ENCODE data around the gene DNER. TPM values are rescaled to one million over a fixed set of nuclear protein-coding genes. Genes with fewer than 3 reads are reported as not detected.
"Not testable (repeated sequence)": the region's sequence is repeated elsewhere in the genome, so short reads cannot be mapped to it uniquely, and the experiment has no call there.

Gene DNER
- polyA plus RNA-seq, 1 donor (not counting 4 experiments of a cell fraction or from before 2014, with no cell fraction given): 8.5 TPM

GRCh38 chr2:229511524-229511923, 202.8 kb downstream of the DNER start:
- H3K4me1 ChIP-seq (ENCODE audit: control insufficient read depth, extremely low read depth, insufficient read depth, low read length): no peaks in the 10 kb centered on the region
- TF ChIP-seq CTCF (optimal IDR thresholded peaks at IDR 0.05 in 1 of 3, IDR thresholded peaks at IDR 0.05 in 1 of 3, conservative IDR thresholded peaks at IDR 0.05 in 1 of 3; ENCODE audit: extremely low read depth in 1 of 3, insufficient read depth in 2 of 3, low read length in 3 of 3): no peak
- TF ChIP-seq EZH2 (IDR thresholded peaks at IDR 0.05; ENCODE audit: low read length): no peak
- no peaks in the 10 kb centered on the region for H3K9me1 ChIP-seq (ENCODE audit: control insufficient read depth, extremely low read depth, insufficient read depth, low read length)
- peaks cover 0 to 3% of the 10 kb centered on the region in 2 experiments for H3K36me3 ChIP-seq (ENCODE audit: control insufficient read depth in 2 of 2, extremely low read depth in 1 of 2, insufficient read depth in 2 of 2, low read length in 2 of 2)
- H3K4me2 ChIP-seq (ENCODE audit: control insufficient read depth, extremely low read depth, insufficient read depth, low read depth, low read length): no peak overlapping the region
- H3K79me2 ChIP-seq (ENCODE audit: control insufficient read depth, insufficient read depth, low read length): no peaks in the 10 kb centered on the region
- H3K9me3 ChIP-seq (ENCODE audit: control insufficient read depth, low read depth, low read length): no peaks in the 10 kb centered on the region
- H2AFZ ChIP-seq (ENCODE audit: control insufficient read depth, low read length): no peak overlapping the region
- no peaks in the 10 kb centered on the region for H3K27me3 ChIP-seq (ENCODE audit: control insufficient read depth, extremely low read depth, insufficient read depth, low read length)
- no peaks in the 10 kb centered on the region for H4K20me1 ChIP-seq (ENCODE audit: control insufficient read depth, extremely low read depth, insufficient read depth, low read length)
- H3K27ac ChIP-seq (ENCODE audit: control insufficient read depth, insufficient read depth, low read length): no peak overlapping the region
- H3K9ac ChIP-seq (ENCODE audit: control insufficient read depth, extremely low read depth, insufficient read depth, low read length): no peak overlapping the region
- dilution Hi-C loops (cut with MboI; ENCODE audit: extremely low pct_ligation_motif_present, low sequenced_read_pairs): no loop called here
- H3K4me3 ChIP-seq (ENCODE audit: control insufficient read depth in 2 of 3, extremely low read depth in 1 of 3, insufficient read depth in 2 of 3, low read depth in 1 of 3, low read length in 3 of 3): no peak overlapping the region
- FAIRE-seq (no peak), DNase-seq (ENCODE audit: low read depth, low spot score) (no peak)

- DNase-seq (ENCODE audit: low read depth, low spot score); H3K36me3 ChIP-seq (ENCODE audit: control insufficient read depth in 2 of 2, extremely low read depth in 1 of 2, insufficient read depth in 2 of 2, low read length in 2 of 2); H3K27me3 ChIP-seq (ENCODE audit: control insufficient read depth, extremely low read depth, insufficient read depth, low read length); H3K9me1 ChIP-seq (ENCODE audit: control insufficient read depth, extremely low read depth, insufficient read depth, low read length); FAIRE-seq; H3K9me3 ChIP-seq (ENCODE audit: control insufficient read depth, low read depth, low read length); H3K27ac ChIP-seq (ENCODE audit: control insufficient read depth, insufficient read depth, low read length); H4K20me1 ChIP-seq (ENCODE audit: control insufficient read depth, extremely low read depth, insufficient read depth, low read length); H3K4me2 ChIP-seq (ENCODE audit: control insufficient read depth, extremely low read depth, insufficient read depth, low read depth, low read length); H3K9ac ChIP-seq (ENCODE audit: control insufficient read depth, extremely low read depth, insufficient read depth, low read length); dilution Hi-C loops (cut with MboI; ENCODE audit: extremely low pct_ligation_motif_present, low sequenced_read_pairs); H2AFZ ChIP-seq (ENCODE audit: control insufficient read depth, low read length); H3K79me2 ChIP-seq (ENCODE audit: control insufficient read depth, insufficient read depth, low read length); H3K4me1 ChIP-seq (ENCODE audit: control insufficient read depth, extremely low read depth, insufficient read depth, low read length); H3K4me3 ChIP-seq (ENCODE audit: control insufficient read depth in 2 of 3, extremely low read depth in 1 of 3, insufficient read depth in 2 of 3, low read depth in 1 of 3, low read length in 3 of 3): not testable (repeated sequence)
Measured at GRCh38 chr2:229506699-229507098, 207.7 kb downstream of the DNER start.

GRCh38 chr2:229501051-229501794, 213.1 kb downstream of the DNER start:
- Histone ChIP-seq H3K79me2 (ENCODE audit: control insufficient read depth, insufficient read depth, low read length) (no peaks in the 10 kb centered on the region), H3K9me3 (ENCODE audit: control insufficient read depth, low read depth, low read length) (no peaks in the 10 kb centered on the region), H3K9ac (ENCODE audit: control insufficient read depth, extremely low read depth, insufficient read depth, low read length) (no peak overlapping the region), H3K4me2 (ENCODE audit: control insufficient read depth, extremely low read depth, insufficient read depth, low read depth, low read length) (no peak overlapping the region), H3K36me3 (ENCODE audit: control insufficient read depth in 2 of 2, extremely low read depth in 1 of 2, insufficient read depth in 2 of 2, low read length in 2 of 2) (no peaks in the 10 kb centered on the region), H3K27me3 (ENCODE audit: control insufficient read depth, extremely low read depth, insufficient read depth, low read length) (no peaks in the 10 kb centered on the region), H3K27ac (ENCODE audit: control insufficient read depth, insufficient read depth, low read length) (no peak overlapping the region), H2AFZ (ENCODE audit: control insufficient read depth, low read length) (no peak overlapping the region), H3K9me1 (ENCODE audit: control insufficient read depth, extremely low read depth, insufficient read depth, low read length) (no peaks in the 10 kb centered on the region), H3K4me1 (ENCODE audit: control insufficient read depth, extremely low read depth, insufficient read depth, low read length) (no peaks in the 10 kb centered on the region), H3K4me3 (ENCODE audit: control insufficient read depth in 2 of 3, extremely low read depth in 1 of 3, insufficient read depth in 2 of 3, low read depth in 1 of 3, low read length in 3 of 3) (no peak overlapping the region), H4K20me1 (ENCODE audit: control insufficient read depth, extremely low read depth, insufficient read depth, low read length) (no peaks in the 10 kb centered on the region)
- no peak for TF ChIP-seq CTCF (optimal IDR thresholded peaks at IDR 0.05 in 1 of 3, IDR thresholded peaks at IDR 0.05 in 1 of 3, conservative IDR thresholded peaks at IDR 0.05 in 1 of 3; ENCODE audit: extremely low read depth in 1 of 3, insufficient read depth in 2 of 3, low read length in 3 of 3)
- no peak for TF ChIP-seq EZH2 (IDR thresholded peaks at IDR 0.05; ENCODE audit: low read length)
- dilution Hi-C loops (cut with MboI; ENCODE audit: extremely low pct_ligation_motif_present, low sequenced_read_pairs): no loop called here
- DNase-seq (ENCODE audit: low read depth, low spot score) (no peak), FAIRE-seq (no peak)

All from keratinocyte (primary cell).